ENCODE results near the gene SLX4.

Gene SLX4

DNA sequence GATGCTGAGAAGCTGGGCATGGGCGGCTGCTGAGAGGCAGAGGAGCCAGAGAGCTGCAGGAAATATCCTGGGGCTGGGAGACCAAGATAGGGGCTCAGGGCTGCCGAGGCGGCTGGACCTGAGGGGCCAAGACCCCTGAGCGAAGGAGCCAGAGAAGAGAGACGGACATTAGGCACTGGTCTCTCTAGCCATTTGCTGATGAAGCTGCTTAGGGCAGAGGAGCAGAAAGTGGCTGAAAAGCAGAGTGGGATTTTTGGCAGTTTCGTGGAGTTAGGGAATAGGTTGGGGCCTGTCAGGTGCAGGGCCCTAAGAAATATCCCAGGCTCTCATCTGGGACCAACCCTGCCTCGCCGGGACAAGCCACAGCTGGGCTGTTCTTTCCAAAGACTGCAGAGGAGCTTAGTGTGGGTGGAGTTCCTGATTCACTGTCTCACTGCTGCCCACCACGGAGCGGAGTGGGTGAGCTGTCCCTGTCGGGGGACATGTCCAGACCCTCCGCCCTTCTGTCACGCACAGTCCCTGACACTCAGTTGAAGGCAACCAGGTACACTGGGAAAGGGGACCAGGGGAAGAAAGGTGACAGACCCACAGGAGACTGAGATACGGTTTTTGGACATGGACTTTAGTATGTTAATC, 31.8 kb upstream of the SLX4 start:
- TF ChIP-seq, protein P1, sequence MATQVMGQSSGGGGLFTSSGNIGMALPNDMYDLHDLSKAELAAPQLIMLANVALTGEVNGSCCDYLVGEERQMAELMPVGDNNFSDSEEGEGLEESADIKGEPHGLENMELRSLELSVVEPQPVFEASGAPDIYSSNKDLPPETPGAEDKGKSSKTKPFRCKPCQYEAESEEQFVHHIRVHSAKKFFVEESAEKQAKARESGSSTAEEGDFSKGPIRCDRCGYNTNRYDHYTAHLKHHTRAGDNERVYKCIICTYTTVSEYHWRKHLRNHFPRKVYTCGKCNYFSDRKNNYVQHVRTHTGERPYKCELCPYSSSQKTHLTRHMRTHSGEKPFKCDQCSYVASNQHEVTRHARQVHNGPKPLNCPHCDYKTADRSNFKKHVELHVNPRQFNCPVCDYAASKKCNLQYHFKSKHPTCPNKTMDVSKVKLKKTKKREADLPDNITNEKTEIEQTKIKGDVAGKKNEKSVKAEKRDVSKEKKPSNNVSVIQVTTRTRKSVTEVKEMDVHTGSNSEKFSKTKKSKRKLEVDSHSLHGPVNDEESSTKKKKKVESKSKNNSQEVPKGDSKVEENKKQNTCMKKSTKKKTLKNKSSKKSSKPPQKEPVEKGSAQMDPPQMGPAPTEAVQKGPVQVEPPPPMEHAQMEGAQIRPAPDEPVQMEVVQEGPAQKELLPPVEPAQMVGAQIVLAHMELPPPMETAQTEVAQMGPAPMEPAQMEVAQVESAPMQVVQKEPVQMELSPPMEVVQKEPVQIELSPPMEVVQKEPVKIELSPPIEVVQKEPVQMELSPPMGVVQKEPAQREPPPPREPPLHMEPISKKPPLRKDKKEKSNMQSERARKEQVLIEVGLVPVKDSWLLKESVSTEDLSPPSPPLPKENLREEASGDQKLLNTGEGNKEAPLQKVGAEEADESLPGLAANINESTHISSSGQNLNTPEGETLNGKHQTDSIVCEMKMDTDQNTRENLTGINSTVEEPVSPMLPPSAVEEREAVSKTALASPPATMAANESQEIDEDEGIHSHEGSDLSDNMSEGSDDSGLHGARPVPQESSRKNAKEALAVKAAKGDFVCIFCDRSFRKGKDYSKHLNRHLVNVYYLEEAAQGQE (IDR thresholded peaks at IDR 0.05; ENCODE audit: insufficient read depth in 1 of 2, low read depth in 2 of 2, low read length in 2 of 2) = no peak
- TF ChIP-seq FOXP2 (optimal IDR thresholded peaks at IDR 0.05; ENCODE audit: borderline replicate concordance, extremely low read depth, extremely low read length, insufficient read depth) = no peak
- no peak for TF ChIP-seq SIN3A (IDR thresholded peaks at IDR 0.05; ENCODE audit: borderline replicate concordance, insufficient read depth, low read length)
- no peak for TF ChIP-seq POLR2AphosphoS5 (IDR thresholded peaks at IDR 0.05; ENCODE audit: low read depth, low read length)
- TF ChIP-seq TAF1 (IDR thresholded peaks at IDR 0.05; ENCODE audit: borderline replicate concordance, insufficient read depth, low read length) = no peak

- no peak for TF ChIP-seq TAF1 (IDR thresholded peaks at IDR 0.05; ENCODE audit: borderline replicate concordance, insufficient read depth, low read length)
- no peak for TF ChIP-seq POLR2AphosphoS5 (IDR thresholded peaks at IDR 0.05; ENCODE audit: low read depth, low read length)
- TF ChIP-seq FOXP2 (optimal IDR thresholded peaks at IDR 0.05; ENCODE audit: borderline replicate concordance, extremely low read depth, extremely low read length, insufficient read depth) = no peak
- no peak for TF ChIP-seq SIN3A (IDR thresholded peaks at IDR 0.05; ENCODE audit: borderline replicate concordance, insufficient read depth, low read length)
- TF ChIP-seq, protein P1 (IDR thresholded peaks at IDR 0.05; ENCODE audit: insufficient read depth in 1 of 2, low read depth in 2 of 2, low read length in 2 of 2) = no peak
Measured at GRCh38 chr16:3642397-3643094, 31.1 kb upstream of the SLX4 start.

DNA sequence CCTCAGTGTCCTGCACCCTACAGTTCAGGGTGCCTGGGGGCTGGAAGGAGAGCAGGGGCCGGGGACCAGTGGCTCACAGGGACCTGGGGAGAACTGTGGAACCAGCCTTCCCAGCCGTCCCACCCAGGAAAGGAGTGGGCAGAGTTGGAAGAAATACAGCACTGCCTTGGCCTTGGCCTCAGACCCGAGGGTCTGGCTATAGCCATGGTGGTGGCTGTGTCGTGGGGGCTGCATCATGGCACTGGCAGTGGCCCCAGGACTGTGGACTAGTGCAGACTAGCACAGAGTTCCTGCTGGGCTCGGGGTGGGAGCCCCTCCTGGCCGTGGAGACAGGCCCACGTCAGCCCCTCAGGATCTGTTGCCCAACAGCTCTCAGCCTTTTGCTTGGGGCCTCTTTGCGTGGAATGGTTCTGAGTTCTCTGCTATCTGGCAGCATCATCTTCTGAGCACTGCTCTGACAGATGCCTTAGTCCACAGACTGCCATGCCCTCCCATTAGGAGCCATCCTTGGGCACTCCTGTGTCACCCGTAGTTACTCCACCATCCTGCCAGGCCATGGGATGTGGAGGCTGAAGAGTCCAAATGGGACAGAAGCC, 30.5 kb upstream of the SLX4 start:
- TF ChIP-seq FOXP2 (optimal IDR thresholded peaks at IDR 0.05; ENCODE audit: borderline replicate concordance, extremely low read depth, extremely low read length, insufficient read depth) (no peak), POLR2AphosphoS5 (IDR thresholded peaks at IDR 0.05; ENCODE audit: low read depth, low read length) (no peak), TAF1 (IDR thresholded peaks at IDR 0.05; ENCODE audit: borderline replicate concordance, insufficient read depth, low read length) (no peak)

- TF ChIP-seq TAF1 (IDR thresholded peaks at IDR 0.05; ENCODE audit: borderline replicate concordance, insufficient read depth, low read length) = no peak
- TF ChIP-seq FOXP2 (optimal IDR thresholded peaks at IDR 0.05; ENCODE audit: borderline replicate concordance, extremely low read depth, extremely low read length, insufficient read depth) = no peak
- no peak for TF ChIP-seq POLR2AphosphoS5 (IDR thresholded peaks at IDR 0.05; ENCODE audit: low read depth, low read length)
- TF ChIP-seq, protein P1 (IDR thresholded peaks at IDR 0.05; ENCODE audit: insufficient read depth in 1 of 2, low read depth in 2 of 2, low read length in 2 of 2) = no peak
- no peak for TF ChIP-seq SIN3A (IDR thresholded peaks at IDR 0.05; ENCODE audit: borderline replicate concordance, insufficient read depth, low read length)
Measured at GRCh38 chr16:3640632-3641501, 29.5 kb upstream of the SLX4 start.

- TF ChIP-seq SIN3A (IDR thresholded peaks at IDR 0.05; ENCODE audit: borderline replicate concordance, insufficient read depth, low read length) (no peak), POLR2AphosphoS5 (IDR thresholded peaks at IDR 0.05; ENCODE audit: low read depth, low read length) (no peak), FOXP2 (optimal IDR thresholded peaks at IDR 0.05; ENCODE audit: borderline replicate concordance, extremely low read depth, extremely low read length, insufficient read depth) (no peak), TAF1 (IDR thresholded peaks at IDR 0.05; ENCODE audit: borderline replicate concordance, insufficient read depth, low read length) (no peak)
- TF ChIP-seq, protein P1 (IDR thresholded peaks at IDR 0.05; ENCODE audit: insufficient read depth in 1 of 2, low read depth in 2 of 2, low read length in 2 of 2) = no peak
Measured at GRCh38 chr16:3640207-3640606, 28.8 kb upstream of the SLX4 start.
